H1 (cell line): ENCODE results near the gene TDP2. TPM values are rescaled to one million over a fixed set of nuclear protein-coding genes. Genes with fewer than 3 reads are reported as not detected.

Experiments
- ASH2L ChIP-seq: fragments of 200-600, 300-600 bp; sonication (generic); IDR thresholded peaks from one replicate; pipeline ENCODE4 v1.7.1; 2017; ENCODE audit warnings: low read length
- CHD1 ChIP-seq: IDR thresholded peaks from 2 replicates; pipeline ENCODE4 v1.6.1; 2012; ENCODE audit warnings: low read depth, low read length, improper control_type of control experiment
- CHD2 ChIP-seq: IDR thresholded peaks from 2 replicates; pipeline ENCODE4 v1.6.1; 2012; ENCODE audit warnings: low read length, improper control_type of control experiment
- CTCF ChIP-seq, 3 experiments: IDR thresholded peaks; 1 replicate in 2 of 3; 2 replicates in 1 of 3; pipeline versions ENCODE4 v1.5.1 to v1.6.1; 2011; ENCODE audit warnings: low read length in 3 of 3, mild to moderate bottlenecking in 3 of 3, inconsistent platforms in 2 of 3, low read depth in 1 of 3, moderate library complexity in 1 of 3; ENCODE audit not compliant: insufficient read depth in 1 of 3; ENCODE audit errors: control extremely low read depth in 1 of 3
- HDAC6 ChIP-seq: IDR thresholded peaks from one replicate; pipeline ENCODE4 v1.7.1; 2012; ENCODE audit warnings: low read depth, mild to moderate bottlenecking, inconsistent platforms, low read length, moderate library complexity
- POU5F1 ChIP-seq: IDR thresholded peaks from 2 replicates; pipeline ENCODE4 v1.6.1; 2011; ENCODE audit warnings: low read depth, mild to moderate bottlenecking, low read length, moderate library complexity
- SIX5 ChIP-seq: IDR thresholded peaks from 2 replicates; pipeline ENCODE4 v1.6.1; 2011; ENCODE audit warnings: mild to moderate bottlenecking, low read depth, low read length
- polyA plus RNA-seq, 7 experiments: library from polyadenylated mRNA; depleted of rRNA in 3 of 7; stranded (reverse) in 5 of 7; unstranded in 2 of 7; fragments of >200 nt in 5 of 7; fragments of 200-250 nt in 2 of 7; gene quantifications; 1 replicate in 5 of 7; 2 replicates in 1 of 7; 4 replicates in 1 of 7; pipeline versions ENCODE4 v1.2.1 to v1.2.3, GENCODE V29; 2011 to 2013; ENCODE audit warnings: missing spikeins in 2 of 7, mixed read lengths in 2 of 7
- total RNA-seq: library from RNA; stranded (reverse); fragmentation: NEBNext Ultra II Directional; extraction: Animal tissue kit (Norgen Biotek cat#: 25700); gene quantifications from 2 replicates; pipeline ENCODE4 v1.2.1, GENCODE V29; 2021
- TF ChIP-seq, protein P1 (sequence below): fragments of 300-600 bp; sonication (generic); IDR thresholded peaks from 2 replicates; pipeline ENCODE4 v1.7.1; 2012; ENCODE audit warnings: low read length, moderate library complexity, mild to moderate bottlenecking, inconsistent platforms; ENCODE audit not compliant: insufficient replicate concordance

TDP2 gene
- total and polyA plus RNA-seq, 2 of the 8 experiments (the other 6 are each of a cell fraction or from before 2014, with no cell fraction given): 18.8 to 51.6 TPM

DNA sequence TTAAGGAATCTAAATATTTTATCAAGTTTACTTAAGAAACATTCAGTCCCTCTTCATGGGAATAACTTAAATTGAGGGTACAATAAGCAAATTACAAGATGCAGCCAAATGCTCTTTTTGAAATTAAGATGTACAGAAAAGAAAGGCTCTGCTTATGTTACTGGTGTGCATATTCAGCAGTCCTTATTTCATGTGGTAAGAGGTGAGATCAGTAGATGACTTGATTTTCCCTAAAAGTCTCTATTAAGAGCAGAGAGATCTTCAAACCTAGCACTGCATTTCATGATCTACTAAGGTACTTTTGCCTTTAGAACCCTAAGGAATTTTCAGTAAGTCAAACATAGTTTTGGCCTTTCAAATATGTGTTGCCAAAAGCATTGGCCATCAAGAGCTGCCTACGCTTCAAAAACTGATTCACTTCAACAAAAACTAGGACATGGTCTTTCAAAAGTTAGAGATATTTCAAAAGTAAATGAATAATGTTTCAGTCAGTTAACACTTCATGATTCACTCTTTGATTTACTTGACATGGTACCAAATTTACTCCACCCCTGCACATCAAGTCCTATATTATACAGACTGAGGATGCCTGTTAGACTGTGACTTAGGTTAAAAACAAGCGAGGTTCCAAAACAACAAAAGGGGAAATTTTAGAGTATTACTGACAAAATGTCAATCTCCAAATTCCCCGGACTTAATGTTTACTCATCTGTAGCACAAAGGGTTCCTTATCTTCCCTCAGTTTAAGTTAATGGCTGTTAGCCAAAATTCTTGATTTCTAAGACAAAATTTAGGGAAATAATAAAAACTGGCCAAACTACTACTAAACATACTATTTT lies 33.0 kb upstream of the TDP2 start (continued):
- TF ChIP-seq, protein P1, sequence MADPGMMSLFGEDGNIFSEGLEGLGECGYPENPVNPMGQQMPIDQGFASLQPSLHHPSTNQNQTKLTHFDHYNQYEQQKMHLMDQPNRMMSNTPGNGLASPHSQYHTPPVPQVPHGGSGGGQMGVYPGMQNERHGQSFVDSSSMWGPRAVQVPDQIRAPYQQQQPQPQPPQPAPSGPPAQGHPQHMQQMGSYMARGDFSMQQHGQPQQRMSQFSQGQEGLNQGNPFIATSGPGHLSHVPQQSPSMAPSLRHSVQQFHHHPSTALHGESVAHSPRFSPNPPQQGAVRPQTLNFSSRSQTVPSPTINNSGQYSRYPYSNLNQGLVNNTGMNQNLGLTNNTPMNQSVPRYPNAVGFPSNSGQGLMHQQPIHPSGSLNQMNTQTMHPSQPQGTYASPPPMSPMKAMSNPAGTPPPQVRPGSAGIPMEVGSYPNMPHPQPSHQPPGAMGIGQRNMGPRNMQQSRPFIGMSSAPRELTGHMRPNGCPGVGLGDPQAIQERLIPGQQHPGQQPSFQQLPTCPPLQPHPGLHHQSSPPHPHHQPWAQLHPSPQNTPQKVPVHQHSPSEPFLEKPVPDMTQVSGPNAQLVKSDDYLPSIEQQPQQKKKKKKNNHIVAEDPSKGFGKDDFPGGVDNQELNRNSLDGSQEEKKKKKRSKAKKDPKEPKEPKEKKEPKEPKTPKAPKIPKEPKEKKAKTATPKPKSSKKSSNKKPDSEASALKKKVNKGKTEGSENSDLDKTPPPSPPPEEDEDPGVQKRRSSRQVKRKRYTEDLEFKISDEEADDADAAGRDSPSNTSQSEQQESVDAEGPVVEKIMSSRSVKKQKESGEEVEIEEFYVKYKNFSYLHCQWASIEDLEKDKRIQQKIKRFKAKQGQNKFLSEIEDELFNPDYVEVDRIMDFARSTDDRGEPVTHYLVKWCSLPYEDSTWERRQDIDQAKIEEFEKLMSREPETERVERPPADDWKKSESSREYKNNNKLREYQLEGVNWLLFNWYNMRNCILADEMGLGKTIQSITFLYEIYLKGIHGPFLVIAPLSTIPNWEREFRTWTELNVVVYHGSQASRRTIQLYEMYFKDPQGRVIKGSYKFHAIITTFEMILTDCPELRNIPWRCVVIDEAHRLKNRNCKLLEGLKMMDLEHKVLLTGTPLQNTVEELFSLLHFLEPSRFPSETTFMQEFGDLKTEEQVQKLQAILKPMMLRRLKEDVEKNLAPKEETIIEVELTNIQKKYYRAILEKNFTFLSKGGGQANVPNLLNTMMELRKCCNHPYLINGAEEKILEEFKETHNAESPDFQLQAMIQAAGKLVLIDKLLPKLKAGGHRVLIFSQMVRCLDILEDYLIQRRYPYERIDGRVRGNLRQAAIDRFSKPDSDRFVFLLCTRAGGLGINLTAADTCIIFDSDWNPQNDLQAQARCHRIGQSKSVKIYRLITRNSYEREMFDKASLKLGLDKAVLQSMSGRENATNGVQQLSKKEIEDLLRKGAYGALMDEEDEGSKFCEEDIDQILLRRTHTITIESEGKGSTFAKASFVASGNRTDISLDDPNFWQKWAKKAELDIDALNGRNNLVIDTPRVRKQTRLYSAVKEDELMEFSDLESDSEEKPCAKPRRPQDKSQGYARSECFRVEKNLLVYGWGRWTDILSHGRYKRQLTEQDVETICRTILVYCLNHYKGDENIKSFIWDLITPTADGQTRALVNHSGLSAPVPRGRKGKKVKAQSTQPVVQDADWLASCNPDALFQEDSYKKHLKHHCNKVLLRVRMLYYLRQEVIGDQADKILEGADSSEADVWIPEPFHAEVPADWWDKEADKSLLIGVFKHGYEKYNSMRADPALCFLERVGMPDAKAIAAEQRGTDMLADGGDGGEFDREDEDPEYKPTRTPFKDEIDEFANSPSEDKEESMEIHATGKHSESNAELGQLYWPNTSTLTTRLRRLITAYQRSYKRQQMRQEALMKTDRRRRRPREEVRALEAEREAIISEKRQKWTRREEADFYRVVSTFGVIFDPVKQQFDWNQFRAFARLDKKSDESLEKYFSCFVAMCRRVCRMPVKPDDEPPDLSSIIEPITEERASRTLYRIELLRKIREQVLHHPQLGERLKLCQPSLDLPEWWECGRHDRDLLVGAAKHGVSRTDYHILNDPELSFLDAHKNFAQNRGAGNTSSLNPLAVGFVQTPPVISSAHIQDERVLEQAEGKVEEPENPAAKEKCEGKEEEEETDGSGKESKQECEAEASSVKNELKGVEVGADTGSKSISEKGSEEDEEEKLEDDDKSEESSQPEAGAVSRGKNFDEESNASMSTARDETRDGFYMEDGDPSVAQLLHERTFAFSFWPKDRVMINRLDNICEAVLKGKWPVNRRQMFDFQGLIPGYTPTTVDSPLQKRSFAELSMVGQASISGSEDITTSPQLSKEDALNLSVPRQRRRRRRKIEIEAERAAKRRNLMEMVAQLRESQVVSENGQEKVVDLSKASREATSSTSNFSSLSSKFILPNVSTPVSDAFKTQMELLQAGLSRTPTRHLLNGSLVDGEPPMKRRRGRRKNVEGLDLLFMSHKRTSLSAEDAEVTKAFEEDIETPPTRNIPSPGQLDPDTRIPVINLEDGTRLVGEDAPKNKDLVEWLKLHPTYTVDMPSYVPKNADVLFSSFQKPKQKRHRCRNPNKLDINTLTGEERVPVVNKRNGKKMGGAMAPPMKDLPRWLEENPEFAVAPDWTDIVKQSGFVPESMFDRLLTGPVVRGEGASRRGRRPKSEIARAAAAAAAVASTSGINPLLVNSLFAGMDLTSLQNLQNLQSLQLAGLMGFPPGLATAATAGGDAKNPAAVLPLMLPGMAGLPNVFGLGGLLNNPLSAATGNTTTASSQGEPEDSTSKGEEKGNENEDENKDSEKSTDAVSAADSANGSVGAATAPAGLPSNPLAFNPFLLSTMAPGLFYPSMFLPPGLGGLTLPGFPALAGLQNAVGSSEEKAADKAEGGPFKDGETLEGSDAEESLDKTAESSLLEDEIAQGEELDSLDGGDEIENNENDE: no peak
- no peak for TF ChIP-seq CHD1
- no peak for TF ChIP-seq ASH2L
- TF ChIP-seq POU5F1: no peak
- no peak for TF ChIP-seq SIX5
- TF ChIP-seq CTCF (IDR thresholded peaks at IDR 0.05; ENCODE audit: control extremely low read depth in 1 of 3, insufficient read depth in 1 of 3, low read depth in 1 of 3, low read length in 3 of 3): no peak
- TF ChIP-seq CHD2: no peak
- TF ChIP-seq HDAC6: no peak
